Activated CD8-positive, alpha-beta memory T cell treated with anti-CD3 and anti-CD28 coated beads, Interleukin-2, amount 50 U/mL, for 1 hour (primary cell): ENCODE results near the gene PAX7.

Experiments
- DNase-seq: peaks from one replicate; pipeline ENCODE4 v3.0.0-alpha.2; 2020; ENCODE audit errors: extremely low read depth

Gene PAX7

DNA sequence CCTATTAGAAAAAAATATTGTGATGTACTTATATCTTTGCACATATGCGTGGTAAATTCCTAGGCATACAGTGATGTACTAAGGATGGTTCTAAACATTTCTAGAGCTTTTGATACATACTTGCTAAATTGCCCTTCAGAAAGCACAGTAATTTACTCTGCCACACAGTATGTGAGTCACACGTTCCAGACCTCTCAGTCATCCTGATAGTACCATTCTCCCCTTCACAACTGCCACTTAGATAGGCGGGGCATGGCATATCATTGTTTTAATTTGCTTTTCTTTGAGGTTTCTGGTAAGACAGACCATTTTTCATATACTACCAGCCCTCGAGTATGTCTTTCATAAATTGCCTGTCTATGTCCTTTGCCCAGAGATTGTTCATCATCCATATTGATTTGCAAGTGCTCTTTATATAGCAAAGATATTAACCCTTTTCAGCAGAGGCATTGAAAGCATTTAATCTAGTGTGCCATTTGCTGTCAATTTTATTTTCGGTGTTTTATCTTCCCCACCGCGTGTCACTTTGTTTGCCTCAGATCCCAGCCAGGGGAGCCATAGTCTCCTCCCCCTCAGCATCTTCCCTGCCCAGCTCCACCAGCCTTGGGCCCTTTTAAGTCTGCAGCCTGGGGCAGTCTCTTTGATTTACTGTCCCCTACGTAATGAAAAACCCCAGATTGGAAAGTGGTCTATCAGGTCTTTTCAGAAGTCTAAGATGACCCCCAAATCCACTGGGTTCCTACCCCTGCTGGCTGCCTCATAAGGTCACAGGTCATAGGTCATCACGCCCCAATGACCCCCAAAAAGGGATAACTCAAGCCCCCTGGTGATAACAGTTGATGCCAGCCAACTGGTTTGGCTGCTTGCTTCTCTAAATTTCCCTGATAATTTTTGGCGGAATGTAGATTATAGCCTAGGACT is 11.8 kb upstream of the PAX7 start:
- no peak for DNase-seq

DNA sequence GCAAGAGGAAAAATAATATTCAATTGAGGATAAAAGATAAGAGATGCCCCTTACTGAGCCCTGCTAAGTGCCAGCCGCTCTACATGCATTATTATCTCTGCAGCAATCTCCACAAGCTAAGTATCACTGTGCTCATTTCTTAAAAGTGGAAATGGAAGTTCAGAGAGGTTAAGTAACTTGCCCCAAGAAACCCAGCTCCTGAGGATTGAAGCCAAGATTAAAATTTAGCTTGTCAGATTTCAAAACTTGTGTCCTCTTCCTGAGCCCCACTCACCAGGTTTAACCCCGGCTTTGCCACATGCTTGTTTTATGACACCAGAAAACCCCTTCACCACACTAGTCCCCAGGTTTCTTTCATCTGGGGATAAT is 11.2 kb upstream of the PAX7 start:
- no peak for DNase-seq

DNA sequence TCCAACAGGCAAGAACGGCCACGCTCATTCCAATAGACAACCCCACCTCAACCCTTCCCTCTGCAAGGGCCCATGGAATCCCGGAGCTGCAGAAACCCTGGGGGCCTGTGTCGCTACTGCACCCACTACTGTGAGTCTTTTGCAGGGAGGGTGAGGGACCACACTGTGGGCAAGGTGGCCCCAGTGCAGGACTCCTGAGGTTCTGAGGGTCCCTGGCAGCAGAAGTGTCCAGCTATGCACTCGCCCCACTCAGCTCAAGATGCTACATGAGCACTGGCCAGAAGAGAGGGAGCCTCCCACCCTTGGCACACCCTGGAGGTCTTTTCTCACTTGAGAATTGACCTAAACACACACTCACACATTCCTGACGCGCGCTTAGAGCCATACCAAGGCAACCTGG is 2.1 kb upstream of the PAX7 start:
- no peak for DNase-seq

DNA sequence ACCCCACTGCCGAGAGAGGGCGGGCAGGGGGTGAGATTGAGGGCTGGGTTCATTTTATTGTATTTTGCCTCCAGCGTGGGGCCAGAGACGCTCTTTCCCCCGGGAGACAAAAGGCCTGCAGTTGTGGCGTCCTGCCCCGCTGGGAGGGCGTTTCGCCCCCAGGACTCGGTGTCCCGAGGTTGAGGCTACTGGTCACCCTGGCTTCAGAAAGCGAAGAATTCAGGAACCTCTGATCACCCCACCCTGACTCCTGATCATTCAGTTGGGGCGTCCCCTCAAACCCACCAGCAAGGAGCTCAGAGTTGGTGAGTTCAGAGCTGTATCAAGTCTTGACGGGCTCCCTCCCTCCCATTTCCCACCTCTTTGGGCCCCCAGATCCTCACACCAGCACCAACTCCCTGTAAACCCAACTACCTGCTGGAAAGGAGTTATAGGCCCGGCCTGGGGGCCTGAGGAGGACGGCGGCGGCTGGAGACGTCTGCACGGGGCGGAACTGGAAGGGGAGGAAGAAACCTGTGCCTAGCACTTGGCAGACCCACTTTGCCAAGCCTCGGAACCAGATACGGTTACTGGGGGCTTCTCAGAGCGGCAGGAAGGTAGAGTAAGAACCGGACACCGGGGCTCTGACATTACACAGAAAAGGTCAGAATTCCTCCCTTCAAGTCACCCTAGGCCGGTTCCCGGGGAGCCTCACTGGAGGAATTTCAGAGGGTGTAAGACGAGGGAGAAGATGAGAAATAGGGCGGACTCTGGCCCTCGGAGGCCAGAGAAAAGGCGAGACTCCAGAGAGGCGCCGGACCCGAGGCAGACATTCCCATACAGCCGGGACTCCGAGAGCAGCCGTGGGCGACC is 761 bp upstream of the PAX7 start:
- DNase-seq = no peak

DNA sequence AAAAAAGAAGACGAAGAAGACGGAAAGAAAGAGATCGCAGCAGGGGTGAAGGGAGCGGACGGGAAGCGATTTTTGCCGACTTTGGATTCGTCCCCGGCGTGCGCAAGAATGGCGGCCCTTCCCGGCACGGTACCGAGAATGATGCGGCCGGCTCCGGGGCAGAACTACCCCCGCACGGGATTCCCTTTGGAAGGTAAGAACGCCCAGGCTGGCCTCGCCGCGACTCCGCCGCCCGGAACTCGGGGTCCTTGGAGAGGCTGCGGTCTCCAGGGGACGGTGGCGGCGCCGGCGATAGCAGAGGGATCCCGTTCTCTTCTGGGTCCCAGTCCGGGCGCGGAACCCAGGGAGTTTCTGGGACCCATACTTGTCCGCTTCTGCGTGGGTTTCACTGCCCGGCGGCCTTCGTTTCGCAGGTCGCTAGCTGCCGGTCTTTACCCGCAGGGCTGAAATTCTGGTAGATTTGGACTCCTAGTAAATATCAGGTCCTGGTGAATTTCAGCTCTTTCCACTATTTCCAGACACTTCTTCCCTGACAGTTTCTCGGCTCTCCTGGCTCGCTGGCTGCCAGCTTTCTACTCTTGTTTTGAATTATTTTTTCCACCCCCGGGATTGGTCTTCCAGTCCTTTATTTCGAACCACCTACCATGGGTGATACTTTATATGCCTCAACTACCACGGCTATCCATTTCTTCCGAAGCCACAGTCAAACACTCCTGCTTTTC is 1.0 kb downstream of the PAX7 start:
- DNase-seq = no peak

DNA sequence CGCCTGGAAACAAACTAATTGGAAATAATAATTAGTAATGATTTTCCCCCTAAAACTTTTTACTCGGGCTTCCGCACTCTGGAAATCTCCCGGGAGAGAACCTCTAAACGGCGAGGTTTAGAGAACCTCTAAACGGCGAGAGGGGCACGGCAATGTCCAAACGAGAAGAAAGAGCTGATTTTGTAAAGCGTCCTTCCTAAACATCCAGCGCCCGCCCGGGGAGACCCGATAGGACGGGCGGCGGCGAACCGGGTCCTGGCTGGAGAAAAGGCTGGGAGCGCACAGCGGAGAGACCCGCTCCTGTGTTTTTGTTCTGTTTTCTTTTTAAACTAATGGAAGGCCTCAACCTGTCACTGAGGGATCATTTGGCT is 1.6 kb downstream of the PAX7 start:
- no peak for DNase-seq

DNA sequence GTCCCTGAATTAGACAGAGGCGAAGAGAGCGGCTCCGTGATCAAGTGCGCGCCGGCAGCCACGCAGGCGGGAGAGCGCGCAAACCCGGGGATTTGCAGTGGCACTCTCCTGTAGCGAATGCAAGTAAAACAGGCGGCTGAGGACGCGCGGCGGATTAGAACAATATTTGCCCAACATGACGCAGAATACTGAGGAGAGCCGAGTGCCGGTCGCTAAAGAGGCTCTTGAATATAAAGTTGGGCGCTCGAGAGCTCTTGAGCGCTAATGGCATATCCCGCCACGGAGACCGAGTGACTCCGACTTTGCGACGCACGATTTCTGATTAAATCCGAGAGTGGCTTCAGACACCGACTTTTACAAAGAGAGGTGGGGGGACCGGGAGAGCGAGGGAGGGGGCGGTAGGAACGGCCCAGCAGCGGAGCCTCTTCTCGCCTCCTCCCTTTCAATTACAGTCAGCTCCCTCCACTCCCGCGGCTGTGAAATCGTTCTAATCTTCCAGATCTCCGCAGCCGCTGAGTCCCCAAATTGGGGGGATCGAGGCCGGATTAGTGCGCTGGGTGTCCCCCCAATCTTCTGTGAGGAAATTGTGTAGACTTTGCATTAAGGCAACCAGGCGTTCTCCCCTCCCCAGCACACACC is 2.3 kb downstream of the PAX7 start:
- no peak for DNase-seq

DNA sequence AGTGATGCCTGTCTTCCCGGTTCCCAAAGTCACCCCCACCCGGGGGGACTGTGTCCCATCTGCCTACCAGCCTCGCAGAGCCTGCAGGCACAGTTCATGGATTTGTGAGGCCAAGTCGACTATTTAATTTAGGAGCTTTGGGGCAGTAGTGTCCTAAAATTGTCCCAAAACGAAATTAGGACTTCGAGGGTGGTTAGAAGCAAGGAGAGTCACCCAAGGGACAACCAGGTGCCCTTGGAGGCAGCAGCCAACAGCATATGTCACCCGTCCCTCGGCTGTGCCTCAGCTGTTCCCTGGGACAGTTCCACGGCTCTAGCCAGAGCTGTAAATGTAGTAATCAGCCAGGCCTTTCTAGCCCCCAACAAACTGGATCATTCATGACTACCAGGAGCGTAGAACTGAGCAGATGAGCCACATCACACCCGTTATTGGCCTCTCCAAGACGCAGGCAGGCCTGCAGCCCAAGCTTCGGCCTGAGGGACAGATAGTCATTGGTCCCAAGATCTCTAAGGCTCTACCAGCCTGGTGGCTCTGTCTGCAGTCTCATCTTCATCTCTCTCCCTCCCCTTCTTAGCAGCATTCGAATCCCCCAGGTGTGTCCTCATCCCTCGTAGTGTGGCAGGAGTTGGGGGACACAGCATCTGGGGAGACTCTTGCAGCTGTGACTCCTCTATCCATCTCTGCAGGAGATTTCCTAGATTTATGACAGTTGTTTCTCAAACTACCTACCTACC is 2.9 kb downstream of the PAX7 start:
- no peak for DNase-seq

DNA sequence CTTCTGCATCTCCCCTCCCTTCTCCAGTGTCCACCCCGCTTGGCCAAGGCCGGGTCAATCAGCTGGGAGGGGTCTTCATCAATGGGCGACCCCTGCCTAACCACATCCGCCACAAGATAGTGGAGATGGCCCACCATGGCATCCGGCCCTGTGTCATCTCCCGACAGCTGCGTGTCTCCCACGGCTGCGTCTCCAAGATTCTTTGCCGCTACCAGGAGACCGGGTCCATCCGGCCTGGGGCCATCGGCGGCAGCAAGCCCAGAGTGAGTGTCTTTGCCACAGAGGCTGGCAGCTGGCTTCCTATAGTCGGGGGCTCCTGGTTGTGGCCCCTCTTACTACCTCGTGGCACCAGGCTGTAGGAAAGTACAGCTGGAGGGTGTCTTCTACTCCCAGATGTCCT is 3.6 kb downstream of the PAX7 start:
- no peak for DNase-seq

DNA sequence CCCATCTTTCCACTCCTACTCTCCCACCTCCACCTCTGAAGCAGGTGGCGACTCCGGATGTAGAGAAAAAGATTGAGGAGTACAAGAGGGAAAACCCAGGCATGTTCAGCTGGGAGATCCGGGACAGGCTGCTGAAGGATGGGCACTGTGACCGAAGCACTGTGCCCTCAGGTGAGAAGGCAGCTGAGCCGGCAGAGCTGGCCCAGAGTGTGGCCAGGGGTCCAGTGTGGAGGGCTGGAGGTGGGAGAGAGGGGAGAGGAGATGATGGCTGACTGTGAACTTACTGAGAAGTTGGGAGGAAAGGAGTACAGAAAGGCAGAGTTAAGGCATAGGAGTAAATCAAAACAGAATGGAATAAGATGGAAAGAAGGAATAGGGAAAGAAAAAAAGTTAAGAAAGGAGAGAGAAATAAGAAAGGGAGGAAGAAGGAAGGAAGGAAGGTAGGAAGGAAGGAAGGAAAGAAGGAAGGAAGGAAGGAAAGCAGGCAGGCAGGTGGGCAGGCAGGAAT is 4.5 kb downstream of the PAX7 start:
- no peak for DNase-seq

DNA sequence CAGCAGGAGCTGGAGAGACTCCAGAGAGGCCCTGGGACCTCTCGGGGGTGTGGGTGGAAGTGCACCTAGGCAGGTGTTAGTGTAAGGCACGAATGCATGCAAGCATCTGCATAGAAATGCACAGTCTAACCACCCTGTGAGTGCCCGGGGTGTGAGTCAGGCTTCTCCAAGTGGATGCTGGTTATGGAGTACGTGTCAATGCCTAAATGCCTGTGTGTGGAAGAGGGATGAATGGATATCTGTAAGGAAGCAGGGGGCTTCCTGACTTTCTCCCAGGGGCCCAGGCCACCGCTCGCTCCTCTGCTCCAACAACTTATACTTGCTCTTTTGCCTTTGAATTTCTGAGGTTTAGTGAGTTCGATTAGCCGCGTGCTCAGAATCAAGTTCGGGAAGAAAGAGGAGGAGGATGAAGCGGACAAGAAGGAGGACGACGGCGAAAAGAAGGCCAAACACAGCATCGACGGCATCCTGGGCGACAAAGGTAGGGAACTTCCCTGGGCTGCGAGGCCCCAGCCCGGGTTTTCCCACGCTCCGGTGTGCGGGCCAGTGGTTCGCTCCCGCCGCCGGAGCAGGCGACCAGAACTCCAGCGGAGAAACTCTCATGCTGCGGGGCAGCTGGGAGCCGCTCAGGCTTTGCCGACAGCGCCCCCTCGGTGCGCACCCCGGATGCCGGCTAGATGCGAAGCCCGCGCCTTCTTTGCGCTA is 5.4 kb downstream of the PAX7 start:
- DNase-seq = no peak

DNA sequence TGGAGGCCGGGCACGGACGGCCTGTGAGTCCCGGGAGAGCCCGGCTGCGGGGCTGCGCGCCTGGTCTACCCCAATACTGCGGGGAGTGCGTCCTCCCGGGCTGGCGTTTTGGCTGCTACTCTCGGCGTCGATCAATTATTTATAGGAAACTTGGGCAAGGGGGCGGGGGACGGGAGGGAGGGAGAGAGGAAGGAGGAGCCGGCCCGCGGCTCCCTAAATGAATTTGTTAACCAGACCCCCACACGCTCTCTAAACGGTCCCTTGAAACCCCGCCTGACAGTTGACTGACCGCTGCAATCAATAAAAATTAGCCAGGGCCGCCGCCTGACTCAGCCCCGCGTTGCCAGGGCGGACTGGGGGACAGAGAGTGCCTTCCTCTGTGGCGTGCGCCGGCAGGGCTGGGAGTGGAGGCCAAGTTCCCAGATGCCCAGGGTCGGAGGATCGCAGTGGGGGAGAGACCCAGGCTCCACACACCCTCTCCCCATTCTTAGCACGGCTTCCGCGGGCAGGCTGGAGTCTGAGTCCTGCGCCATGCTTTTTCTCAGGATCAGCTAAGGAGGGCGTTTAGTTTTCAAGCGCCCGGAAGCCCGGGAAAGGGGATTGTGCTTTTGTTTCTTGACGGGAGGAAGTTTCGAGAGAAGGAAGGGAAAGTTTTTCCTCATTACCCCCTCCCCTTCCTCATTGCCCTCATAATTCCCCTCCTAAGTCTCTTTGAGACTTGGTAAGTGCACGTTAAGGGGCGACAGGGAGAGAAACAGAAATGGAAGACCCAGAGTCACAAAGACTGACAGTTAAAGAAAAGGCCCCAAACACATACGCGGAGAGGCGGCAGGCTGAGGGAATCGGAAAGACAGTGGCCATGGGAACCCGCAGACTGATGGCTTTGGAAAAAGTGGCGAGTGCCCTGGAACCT is 6.2 kb downstream of the PAX7 start:
- DNase-seq = no peak

DNA sequence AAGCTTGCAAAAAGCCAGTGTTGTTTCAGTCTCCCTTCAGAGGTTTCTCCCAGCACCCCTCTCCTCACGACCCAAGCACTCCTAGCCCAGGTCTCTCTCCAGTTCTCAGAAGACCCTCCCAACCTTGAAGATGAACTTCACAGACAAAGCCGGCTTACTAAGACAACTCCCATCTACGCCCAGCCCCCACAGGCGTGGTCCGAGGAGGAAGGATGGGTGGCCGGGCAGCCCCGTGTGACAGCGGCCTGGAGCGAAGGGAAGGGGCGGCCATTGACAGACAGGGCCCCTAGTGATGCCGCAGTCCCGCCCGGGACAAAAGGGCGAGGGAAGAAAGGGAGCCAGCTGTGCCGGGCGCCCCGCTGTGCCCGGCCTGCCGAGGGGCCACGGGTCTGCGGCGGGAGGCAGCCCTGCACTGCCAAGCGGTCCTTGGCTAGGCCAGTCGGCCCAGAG is 6.9 kb downstream of the PAX7 start:
- no peak for DNase-seq

DNA sequence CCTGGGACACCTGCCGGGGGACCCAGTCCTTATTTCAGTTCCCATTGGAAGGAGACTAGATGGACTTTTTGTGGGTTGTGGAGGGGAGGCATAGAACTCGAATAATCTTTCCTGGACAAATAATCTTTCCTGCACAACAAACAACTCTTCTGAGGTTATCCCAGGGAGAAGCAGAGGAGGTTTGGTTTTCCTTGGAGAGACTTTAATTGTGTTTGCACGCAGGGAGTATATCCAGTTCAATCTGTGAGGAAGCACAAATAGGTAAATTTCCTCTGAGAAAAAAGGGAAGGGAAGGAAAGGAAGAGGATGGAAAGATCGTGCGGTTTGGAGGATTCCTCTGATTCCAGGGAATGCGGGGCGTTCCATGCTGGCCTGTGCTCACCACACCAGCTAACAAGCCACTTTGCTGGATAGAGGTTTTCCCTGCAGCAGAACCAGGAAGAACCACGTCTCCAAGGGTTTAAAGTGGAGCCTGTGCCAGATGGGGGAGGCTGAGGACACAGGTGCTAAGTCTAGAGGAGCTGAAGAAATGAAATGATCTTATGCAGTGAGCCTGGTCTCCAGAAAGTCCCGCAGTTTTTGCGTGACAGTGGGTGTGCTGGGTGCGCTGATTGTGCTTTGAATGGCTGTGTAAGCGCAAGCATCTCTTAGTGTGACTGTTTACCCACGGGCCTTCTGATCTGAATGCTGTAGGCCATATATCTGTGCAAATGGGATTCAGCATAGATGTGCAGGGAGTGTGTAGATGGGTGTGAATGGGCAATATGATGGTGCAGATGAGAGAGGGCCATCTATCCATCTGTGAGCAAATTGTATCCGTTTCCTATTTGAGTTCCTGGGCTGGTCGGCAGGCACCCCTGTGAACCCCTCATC is 7.6 kb downstream of the PAX7 start:
- no peak for DNase-seq

DNA sequence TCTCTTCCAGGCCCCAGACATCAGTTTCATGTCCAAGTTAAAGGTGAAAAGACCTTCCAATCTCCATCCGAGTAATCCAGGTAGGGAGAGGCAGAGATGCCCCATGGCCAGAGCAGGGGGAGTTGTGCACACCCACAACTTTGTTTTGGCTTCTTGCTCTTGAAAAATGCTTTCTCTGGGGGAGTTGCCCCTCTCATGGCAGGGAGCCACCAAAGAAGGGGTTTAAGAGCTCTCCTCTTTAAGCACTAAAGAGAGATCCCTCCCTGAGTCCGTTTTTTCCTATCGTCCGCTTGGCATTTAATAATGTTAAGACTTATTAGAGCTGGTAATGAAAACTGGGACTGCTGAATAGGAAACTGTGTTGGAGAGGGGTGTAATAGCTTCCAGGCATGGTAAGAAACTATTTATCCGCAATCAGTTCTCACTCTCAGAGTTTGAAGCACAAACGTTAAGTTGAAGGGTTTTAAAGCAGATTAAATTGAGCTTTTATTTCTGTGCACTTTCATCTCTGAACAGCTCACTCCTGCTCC is 8.3 kb downstream of the PAX7 start:
- DNase-seq = no peak

DNA sequence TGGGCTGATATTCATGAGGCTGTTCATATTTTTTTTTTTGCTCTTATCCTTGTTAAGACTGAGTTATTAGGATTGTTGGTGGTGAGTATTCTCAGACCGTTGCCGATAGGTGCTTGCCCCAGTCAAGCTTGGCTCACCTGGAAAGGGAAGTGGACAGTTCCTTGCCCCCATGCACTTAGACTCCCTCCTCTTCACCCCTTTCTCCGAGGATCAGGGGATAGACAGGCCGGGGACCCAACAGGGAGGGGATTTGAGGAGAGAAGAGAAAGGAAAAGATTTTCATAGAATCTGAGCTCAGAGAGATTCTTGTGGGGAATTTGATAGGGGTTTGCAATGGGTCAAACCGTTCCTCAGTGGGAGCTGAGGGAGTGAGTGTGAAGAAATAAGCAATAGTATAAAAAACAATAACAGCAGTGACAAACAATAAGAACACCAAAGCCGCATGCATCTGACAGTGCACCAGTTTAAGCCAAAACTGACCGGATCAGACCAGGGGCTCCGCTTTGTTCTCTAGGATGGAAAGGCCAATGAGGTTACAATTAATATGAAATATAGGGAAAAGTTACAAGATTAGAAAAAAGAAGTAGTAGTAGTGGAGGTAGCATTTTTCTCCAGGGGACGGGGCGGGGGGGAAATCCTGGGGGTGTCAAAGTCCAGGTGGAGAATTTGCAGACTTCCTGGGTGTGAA is 8.9 kb downstream of the PAX7 start:
- DNase-seq = no peak

DNA sequence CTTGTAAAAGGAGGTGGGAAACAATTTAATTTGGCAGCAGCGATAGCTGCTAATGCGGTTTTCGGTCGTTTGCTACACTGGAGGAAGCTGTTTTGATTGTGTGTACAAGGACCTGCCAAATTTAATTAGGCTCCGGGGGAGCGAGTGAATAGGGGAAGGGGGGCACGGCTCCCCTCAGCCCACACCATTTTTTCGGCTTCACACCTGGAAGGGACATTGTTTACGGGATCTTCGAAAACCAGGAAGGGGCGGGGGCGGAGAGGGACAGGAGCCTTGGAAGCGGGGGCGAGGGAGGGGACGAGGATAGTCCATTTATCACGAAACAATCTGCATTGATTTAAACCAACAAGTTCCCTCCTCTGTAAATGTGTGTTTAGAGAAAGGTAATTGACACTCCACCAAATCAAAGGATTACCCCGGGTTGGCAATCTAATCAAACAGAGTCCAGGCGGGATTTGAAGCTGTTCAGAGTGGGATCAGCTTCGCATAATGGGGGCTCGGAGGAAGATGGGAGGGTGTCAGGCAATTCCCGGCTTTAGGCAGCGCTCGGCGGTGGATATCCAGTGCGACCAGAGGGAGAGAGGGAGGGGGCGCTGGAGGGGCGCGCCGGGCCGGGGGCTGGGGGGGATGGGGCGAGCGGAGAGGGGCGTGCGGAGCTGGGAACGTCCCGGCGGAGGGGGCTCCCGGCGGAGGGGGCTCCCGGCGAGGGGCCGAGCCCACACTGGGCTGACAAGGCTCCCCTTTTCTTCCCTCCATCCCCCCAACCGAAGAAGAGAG is 9.8 kb downstream of the PAX7 start:
- DNase-seq = no peak
